ENCODE results near the gene SGK1. TPM values are rescaled to one million over a fixed set of nuclear protein-coding genes. Genes with fewer than 3 reads are reported as not detected.

SGK1 gene
- total RNA-seq, 1 experiment from 2014 or later, result 95.2 TPM

DNA sequence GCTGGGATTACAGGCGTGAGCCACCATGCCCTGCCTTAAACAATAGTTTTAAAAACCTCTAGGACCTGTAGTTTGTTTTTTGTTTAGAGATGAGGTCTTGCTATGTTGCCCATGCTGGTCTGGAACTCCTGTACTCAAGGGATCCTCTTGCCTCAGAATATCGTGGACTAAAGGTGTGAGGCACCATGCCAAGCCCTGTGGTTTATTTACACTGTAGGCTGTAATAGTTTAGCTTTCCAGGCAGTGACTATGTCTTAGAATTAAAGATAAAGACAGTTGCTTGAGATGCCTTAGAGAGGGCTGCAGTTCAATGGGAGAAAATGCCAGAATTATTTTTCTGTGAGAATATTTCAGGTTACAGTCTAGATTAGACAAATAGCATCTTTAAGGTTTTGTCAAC is 72.9 kb downstream of the SGK1 start:
- Histone ChIP-seq H2AFZ (ENCODE audit: low read length) (no peak overlapping the region), H3K4me2 (ENCODE audit: low read length) (no peak overlapping the region), H3K27ac (ENCODE audit: low read length) (no peak overlapping the region), H3K36me3 (ENCODE audit: low read depth, low read length) (no peaks in the 10 kb centered on the region), H3K9ac (ENCODE audit: low read length) (no peak overlapping the region), H3K9me2 (replicated peaks; ENCODE audit: low read length) (no peaks in the 10 kb centered on the region), H4K20me1 (ENCODE audit: low read length) (no peaks in the 10 kb centered on the region), H3F3A (ENCODE audit: low read length, unreplicated experiment) (no peaks in the 10 kb centered on the region), H3K4me3 (ENCODE audit: low read length) (no peak overlapping the region), H3K79me2 (ENCODE audit: low read length) (no peaks in the 10 kb centered on the region), H3K4me1 (ENCODE audit: insufficient read depth, low read length) (no peaks in the 10 kb centered on the region), H3K27me3 (ENCODE audit: low read length) (no peaks in the 10 kb centered on the region), H3K9me3 (ENCODE audit: low read length) (no peaks in the 10 kb centered on the region)
- TF ChIP-seq EZH2 (IDR thresholded peaks at IDR 0.05; ENCODE audit: low read length, unreplicated experiment) (no peak), EZH2phosphoT487 (IDR thresholded peaks at IDR 0.05; ENCODE audit: borderline replicate concordance, low read length) (no peak)
- TF ChIP-seq, protein P1, sequence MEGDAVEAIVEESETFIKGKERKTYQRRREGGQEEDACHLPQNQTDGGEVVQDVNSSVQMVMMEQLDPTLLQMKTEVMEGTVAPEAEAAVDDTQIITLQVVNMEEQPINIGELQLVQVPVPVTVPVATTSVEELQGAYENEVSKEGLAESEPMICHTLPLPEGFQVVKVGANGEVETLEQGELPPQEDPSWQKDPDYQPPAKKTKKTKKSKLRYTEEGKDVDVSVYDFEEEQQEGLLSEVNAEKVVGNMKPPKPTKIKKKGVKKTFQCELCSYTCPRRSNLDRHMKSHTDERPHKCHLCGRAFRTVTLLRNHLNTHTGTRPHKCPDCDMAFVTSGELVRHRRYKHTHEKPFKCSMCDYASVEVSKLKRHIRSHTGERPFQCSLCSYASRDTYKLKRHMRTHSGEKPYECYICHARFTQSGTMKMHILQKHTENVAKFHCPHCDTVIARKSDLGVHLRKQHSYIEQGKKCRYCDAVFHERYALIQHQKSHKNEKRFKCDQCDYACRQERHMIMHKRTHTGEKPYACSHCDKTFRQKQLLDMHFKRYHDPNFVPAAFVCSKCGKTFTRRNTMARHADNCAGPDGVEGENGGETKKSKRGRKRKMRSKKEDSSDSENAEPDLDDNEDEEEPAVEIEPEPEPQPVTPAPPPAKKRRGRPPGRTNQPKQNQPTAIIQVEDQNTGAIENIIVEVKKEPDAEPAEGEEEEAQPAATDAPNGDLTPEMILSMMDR (conservative IDR thresholded peaks at IDR 0.05; ENCODE audit: low read depth, low read length), result no peak
- CTCF ChIA-PET, result no interaction called here
- POLR2A ChIA-PET (ENCODE audit: unreplicated experiment), result no interaction called here
- no TSS peak for BruUV-seq (replicated peaks)
- peak; percentile 55 for DNase-seq
- intact Hi-C loops (cut with micrococcal nuclease), result no loop called here
- ATAC-seq, result no peak

DNA sequence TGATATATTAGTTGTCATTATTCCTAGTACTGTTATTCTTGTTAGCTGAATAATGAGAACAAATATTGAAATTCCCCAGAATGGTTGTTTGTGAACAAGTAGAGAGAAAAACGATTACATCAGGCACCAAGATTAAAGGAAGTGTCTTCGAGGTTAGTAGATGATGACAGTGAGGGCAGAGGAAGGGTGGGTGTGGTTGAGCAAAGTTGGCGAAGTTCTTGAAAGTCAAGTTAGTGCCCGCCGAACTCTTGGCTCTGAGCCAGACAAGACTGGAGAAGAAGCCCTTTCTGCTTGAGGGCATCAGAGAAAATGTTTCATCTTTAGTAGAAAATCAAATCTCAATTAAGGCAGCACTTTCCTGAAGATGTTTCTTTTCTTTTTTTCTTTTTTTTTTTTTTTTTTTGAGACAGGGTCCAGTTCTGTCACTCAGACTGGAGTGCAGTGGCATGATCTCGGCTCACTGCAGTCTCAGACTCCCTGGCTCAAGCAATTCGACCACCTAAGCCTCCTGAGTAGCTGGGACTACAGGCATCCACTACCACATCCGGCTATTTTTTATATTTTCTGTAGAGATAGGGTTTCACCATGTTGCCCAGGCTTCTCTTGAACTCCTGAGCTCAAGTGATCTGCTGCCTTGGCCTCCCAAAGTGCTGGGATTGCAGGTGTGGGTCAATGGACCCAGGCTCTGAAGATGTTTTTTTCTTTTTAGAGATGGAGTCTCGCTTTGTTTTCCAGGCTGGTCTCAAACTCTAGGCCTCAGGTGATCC is 77.1 kb downstream of the SGK1 start:
- Histone ChIP-seq H3K36me3 (ENCODE audit: low read depth, low read length) (no peaks in the 10 kb centered on the region), H3K79me2 (ENCODE audit: low read length) (no peaks in the 10 kb centered on the region), H3K9ac (ENCODE audit: low read length) (no peak overlapping the region), H3K27ac (ENCODE audit: low read length) (no peak overlapping the region), H3K9me3 (ENCODE audit: low read length) (no peaks in the 10 kb centered on the region), H3F3A (ENCODE audit: low read length, unreplicated experiment) (no peaks in the 10 kb centered on the region), H4K20me1 (ENCODE audit: low read length) (no peaks in the 10 kb centered on the region), H3K4me1 (ENCODE audit: insufficient read depth, low read length) (peaks cover 9% of the 10 kb centered on the region), H3K27me3 (ENCODE audit: low read length) (no peaks in the 10 kb centered on the region), H2AFZ (ENCODE audit: low read length) (no peak overlapping the region), H3K9me2 (replicated peaks; ENCODE audit: low read length) (no peaks in the 10 kb centered on the region), H3K4me2 (ENCODE audit: low read length) (no peak overlapping the region), H3K4me3 (ENCODE audit: low read length) (no peak overlapping the region)
- POLR2A ChIA-PET (ENCODE audit: unreplicated experiment), result no interaction called here
- CTCF ChIA-PET, result interaction anchor here (0.7 kb wide), 1 partner anchor 1111 kb away, joined by 3 read pairs; no protein-coding TSS in a partner anchor
- intact Hi-C loops (cut with micrococcal nuclease), result no loop called here
- ATAC-seq (no peak), DNase-seq (no peak)
- no TSS peak for BruUV-seq (replicated peaks)
- TF ChIP-seq EZH2phosphoT487 (IDR thresholded peaks at IDR 0.05; ENCODE audit: borderline replicate concordance, low read length) (no peak), EZH2 (IDR thresholded peaks at IDR 0.05; ENCODE audit: low read length, unreplicated experiment) (no peak)
- TF ChIP-seq, protein P1 (conservative IDR thresholded peaks at IDR 0.05; ENCODE audit: low read depth, low read length), result no peak
